Measurements from ENCODE around the gene CNST.

- TF ChIP-seq POLR2AphosphoS5 (IDR thresholded peaks at IDR 0.05; ENCODE audit: low read depth, low read length) (no peak), TAF1 (IDR thresholded peaks at IDR 0.05; ENCODE audit: borderline replicate concordance, insufficient read depth, low read length) (no peak)
Observed at GRCh38 chr1:246642719-246643118, 76.5 kb downstream of the CNST start.
